ENCODE data around the gene SATB1.
"Not testable (repeated sequence)": the region's sequence is repeated elsewhere in the genome, so short reads cannot be mapped to it uniquely, and the experiment has no call there.

The SATB1 gene

GRCh38 chr3:18351823-18352744, 73.1 kb downstream of the SATB1 start:
- DNase-seq (ENCODE audit: low read depth) = no peak

- no peak for DNase-seq (ENCODE audit: low read depth)
Measured at GRCh38 chr3:18351069-18351628, 74.0 kb downstream of the SATB1 start.

- DNase-seq (ENCODE audit: low read depth) = no peak
Measured at GRCh38 chr3:18349197-18349798, 75.8 kb downstream of the SATB1 start.

GRCh38 chr3:18346097-18346496, 79.0 kb downstream of the SATB1 start:
- no peak for DNase-seq (ENCODE audit: low read depth)

- no peak for DNase-seq (ENCODE audit: low read depth)
Measured at GRCh38 chr3:18345015-18345367, 80.1 kb downstream of the SATB1 start.

- no peak for DNase-seq (ENCODE audit: low read depth)
Measured at GRCh38 chr3:18344306-18345014, 80.7 kb downstream of the SATB1 start.

GRCh38 chr3:18343809-18344208, 81.3 kb downstream of the SATB1 start:
- no peak for DNase-seq (ENCODE audit: low read depth)

- DNase-seq (ENCODE audit: low read depth) = no peak
Measured at GRCh38 chr3:18338827-18339514, 86.2 kb downstream of the SATB1 start.

GRCh38 chr3:18337231-18337630, 87.9 kb downstream of the SATB1 start:
- DNase-seq (ENCODE audit: low read depth) = no peak

- no peak for DNase-seq (ENCODE audit: low read depth)
Measured at GRCh38 chr3:18334837-18335601, 90.1 kb downstream of the SATB1 start.

GRCh38 chr3:18330772-18331441, 94.2 kb downstream of the SATB1 start:
- not testable (repeated sequence) for DNase-seq (ENCODE audit: low read depth)

- no peak for DNase-seq (ENCODE audit: low read depth)
Measured at GRCh38 chr3:18308096-18308650, 117.0 kb downstream of the SATB1 start.

- DNase-seq (ENCODE audit: low read depth) = no peak
Measured at GRCh38 chr3:18307529-18307928, 117.6 kb downstream of the SATB1 start.

- peak; percentile 15 for DNase-seq (ENCODE audit: low read depth)
Measured at GRCh38 chr3:18302517-18302916, 122.6 kb downstream of the SATB1 start.

GRCh38 chr3:18301781-18302180, 123.4 kb downstream of the SATB1 start:
- DNase-seq (ENCODE audit: low read depth) = no peak

- DNase-seq (ENCODE audit: low read depth) = no peak
Measured at GRCh38 chr3:18300916-18301315, 124.2 kb downstream of the SATB1 start.

- DNase-seq (ENCODE audit: low read depth) = no peak
Measured at GRCh38 chr3:18297126-18297525, 128.0 kb downstream of the SATB1 start.
